ENCODE results near the gene MYH4.

MYH4 gene

DNA sequence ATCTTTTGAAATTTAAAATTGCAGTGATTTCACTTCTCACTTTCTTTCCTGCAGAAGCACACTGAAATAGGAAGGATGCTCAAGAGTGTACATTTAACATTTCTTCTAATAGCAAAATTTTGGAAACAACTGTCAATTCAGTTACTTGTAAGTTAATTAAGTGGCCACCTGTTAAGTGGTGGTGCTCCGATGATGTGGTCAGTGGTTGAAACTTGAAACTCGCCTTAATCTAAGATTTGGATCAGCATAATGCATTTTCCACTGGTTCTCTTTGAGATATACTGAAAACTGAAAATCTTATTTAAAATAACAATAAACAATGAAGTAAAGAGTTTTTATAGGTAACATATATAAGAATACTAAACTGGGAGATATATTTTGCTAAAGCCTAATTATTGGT is 40.6 kb downstream of the MYH4 start:
- Histone ChIP-seq H3K27ac (ENCODE audit: extremely low read depth, low read depth, low read length) (no peak overlapping the region), H3K36me3 (ENCODE audit: control insufficient read depth in 2 of 2, insufficient read depth in 1 of 2, low read length in 2 of 2) (no peaks in the 10 kb centered on the region), H3K4me3 (ENCODE audit: low read depth, low read length) (no peak overlapping the region), H3K9me3 (ENCODE audit: control insufficient read depth, insufficient read depth, low read depth, low read length) (no peaks in the 10 kb centered on the region), H3K4me1 (ENCODE audit: control insufficient read depth, insufficient read depth, low read length) (no peaks in the 10 kb centered on the region)
- ChIA-PET CTCF (interaction anchor here (1.0 kb wide), 1 partner anchor 500 kb away, joined by 4 read pairs; no protein-coding TSS in a partner anchor), POLR2A (no interaction called here)
- TF ChIP-seq ZNF701 (tag by site-specific recombination; IDR thresholded peaks at IDR 0.05) = no peak
- no peak for TF ChIP-seq IKZF3 (tag by site-specific recombination; IDR thresholded peaks at IDR 0.05)
- TF ChIP-seq, protein P1, sequence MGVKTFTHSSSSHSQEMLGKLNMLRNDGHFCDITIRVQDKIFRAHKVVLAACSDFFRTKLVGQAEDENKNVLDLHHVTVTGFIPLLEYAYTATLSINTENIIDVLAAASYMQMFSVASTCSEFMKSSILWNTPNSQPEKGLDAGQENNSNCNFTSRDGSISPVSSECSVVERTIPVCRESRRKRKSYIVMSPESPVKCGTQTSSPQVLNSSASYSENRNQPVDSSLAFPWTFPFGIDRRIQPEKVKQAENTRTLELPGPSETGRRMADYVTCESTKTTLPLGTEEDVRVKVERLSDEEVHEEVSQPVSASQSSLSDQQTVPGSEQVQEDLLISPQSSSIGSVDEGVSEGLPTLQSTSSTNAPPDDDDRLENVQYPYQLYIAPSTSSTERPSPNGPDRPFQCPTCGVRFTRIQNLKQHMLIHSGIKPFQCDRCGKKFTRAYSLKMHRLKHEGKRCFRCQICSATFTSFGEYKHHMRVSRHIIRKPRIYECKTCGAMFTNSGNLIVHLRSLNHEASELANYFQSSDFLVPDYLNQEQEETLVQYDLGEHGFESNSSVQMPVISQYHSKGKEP (tag by site-specific recombination; IDR thresholded peaks at IDR 0.05) = no peak

DNA sequence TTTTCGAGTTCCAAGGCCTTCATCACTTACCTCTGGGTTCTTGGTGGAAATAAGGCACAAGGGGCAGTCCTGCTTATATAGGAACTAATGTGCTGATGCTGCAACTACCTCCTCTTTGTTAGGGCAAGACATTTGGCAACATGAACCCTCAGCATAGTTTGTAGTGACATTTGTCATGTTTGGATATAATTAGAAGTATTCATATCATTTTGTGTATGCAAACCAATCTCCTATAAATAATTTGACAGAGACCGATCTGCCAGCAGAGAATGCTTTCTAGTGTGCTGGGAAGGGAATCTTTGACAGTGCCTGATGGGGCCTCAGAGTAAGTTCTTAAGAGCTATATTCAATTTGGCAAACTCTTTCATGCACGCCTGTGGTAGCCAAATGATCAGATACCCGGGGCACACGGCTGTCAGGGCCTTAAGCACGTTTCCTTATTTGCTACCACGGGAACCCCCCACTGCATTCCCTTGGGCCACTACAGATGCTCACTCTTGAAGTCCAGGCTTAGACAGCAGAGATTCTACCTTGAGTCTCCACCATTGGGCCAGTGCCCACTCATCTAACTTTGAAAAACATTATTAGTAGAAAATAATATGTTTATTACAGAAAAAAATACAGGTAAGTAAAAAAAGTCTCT is 47.3 kb downstream of the MYH4 start, which contains the start of gene MYH8:
Gene MYH8, minus strand, starts transcription at position 51 of the 643 bp plus-strand sequence. CDS start 1,723 bp downstream, outside the sequence.
- POLR2A ChIA-PET = no interaction called here
- CTCF ChIA-PET = interaction anchor here (0.7 to 1.7 kb wide), 3 partner anchors 8 to 195 kb away, joined by 3 to 4 read pairs (median 3); no protein-coding TSS in a partner anchor
- Histone ChIP-seq H3K4me3 (ENCODE audit: low read depth, low read length) (no peak within 1 kb of the TSS), H3K4me1 (ENCODE audit: control insufficient read depth, insufficient read depth, low read length) (no peaks in the 10 kb centered on the region), H3K27ac (ENCODE audit: extremely low read depth, low read depth, low read length) (no peak within 1 kb of the TSS), H3K36me3 (ENCODE audit: control insufficient read depth in 2 of 2, insufficient read depth in 1 of 2, low read length in 2 of 2) (no peaks in the 10 kb centered on the region), H3K9me3 (ENCODE audit: control insufficient read depth, insufficient read depth, low read depth, low read length) (no peaks in the 10 kb centered on the region)
- TF ChIP-seq, protein P2, sequence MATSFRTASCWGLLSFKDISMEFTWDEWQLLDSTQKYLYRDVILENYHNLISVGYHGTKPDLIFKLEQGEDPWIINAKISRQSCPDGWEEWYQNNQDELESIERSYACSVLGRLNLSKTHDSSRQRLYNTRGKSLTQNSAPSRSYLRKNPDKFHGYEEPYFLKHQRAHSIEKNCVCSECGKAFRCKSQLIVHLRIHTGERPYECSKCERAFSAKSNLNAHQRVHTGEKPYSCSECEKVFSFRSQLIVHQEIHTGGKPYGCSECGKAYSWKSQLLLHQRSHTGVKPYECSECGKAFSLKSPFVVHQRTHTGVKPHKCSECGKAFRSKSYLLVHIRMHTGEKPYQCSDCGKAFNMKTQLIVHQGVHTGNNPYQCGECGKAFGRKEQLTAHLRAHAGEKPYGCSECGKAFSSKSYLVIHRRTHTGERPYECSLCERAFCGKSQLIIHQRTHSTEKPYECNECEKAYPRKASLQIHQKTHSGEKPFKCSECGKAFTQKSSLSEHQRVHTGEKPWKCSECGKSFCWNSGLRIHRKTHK (tag by site-specific recombination; IDR thresholded peaks at IDR 0.05) = no peak
- TF ChIP-seq KLF7 (tag by site-specific recombination; IDR thresholded peaks at IDR 0.05; ENCODE audit: borderline replicate concordance) (no peak), ZNF747 (tag by site-specific recombination; IDR thresholded peaks at IDR 0.05) (no peak), ZNF354C (tag by site-specific recombination; IDR thresholded peaks at IDR 0.05; ENCODE audit: borderline replicate concordance, low read depth) (no peak), ZNF311 (tag by site-specific recombination; IDR thresholded peaks at IDR 0.05; ENCODE audit: borderline replicate concordance) (no peak)
- TF ChIP-seq, protein P3, sequence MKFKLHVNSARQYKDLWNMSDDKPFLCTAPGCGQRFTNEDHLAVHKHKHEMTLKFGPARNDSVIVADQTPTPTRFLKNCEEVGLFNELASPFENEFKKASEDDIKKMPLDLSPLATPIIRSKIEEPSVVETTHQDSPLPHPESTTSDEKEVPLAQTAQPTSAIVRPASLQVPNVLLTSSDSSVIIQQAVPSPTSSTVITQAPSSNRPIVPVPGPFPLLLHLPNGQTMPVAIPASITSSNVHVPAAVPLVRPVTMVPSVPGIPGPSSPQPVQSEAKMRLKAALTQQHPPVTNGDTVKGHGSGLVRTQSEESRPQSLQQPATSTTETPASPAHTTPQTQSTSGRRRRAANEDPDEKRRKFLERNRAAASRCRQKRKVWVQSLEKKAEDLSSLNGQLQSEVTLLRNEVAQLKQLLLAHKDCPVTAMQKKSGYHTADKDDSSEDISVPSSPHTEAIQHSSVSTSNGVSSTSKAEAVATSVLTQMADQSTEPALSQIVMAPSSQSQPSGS (tag by site-specific recombination; IDR thresholded peaks at IDR 0.05; ENCODE audit: low read depth) = no peak

DNA sequence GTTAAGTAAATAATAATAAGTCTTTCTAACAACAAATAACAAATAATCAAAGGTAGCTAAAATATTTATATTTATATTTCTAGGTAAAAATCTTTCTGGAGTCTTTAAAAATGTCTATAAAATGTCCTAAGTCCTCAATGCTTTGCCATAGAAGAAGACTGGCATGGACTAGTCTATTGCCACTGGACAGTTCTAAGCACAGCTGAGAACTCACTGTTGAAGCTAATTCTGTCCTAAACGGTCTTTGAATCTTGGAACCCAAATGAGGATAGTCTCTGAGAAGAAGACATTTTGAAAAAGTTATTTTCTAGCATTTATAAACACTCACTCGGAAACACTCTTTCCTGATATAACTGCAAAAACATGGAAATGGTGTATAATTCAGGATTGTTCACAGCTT is 48.1 kb downstream of the MYH4 start:
- no peaks in the 10 kb centered on the region for H3K4me1 ChIP-seq (ENCODE audit: control insufficient read depth, insufficient read depth, low read length)
- H3K4me3 ChIP-seq (ENCODE audit: low read depth, low read length) = no peak overlapping the region
- TF ChIP-seq ZNF555 (tag by site-specific recombination; conservative IDR thresholded peaks at IDR 0.05) = no peak
- ChIA-PET POLR2A (no interaction called here), CTCF (interaction anchor here (0.6 to 1.7 kb wide), 3 partner anchors 9 to 151 kb away, joined by 3 to 5 read pairs (median 4); no protein-coding TSS in a partner anchor)
- no peak overlapping the region for H3K27ac ChIP-seq (ENCODE audit: extremely low read depth, low read depth, low read length)
- no peaks in the 10 kb centered on the region for H3K36me3 ChIP-seq (ENCODE audit: control insufficient read depth in 2 of 2, insufficient read depth in 1 of 2, low read length in 2 of 2)
- H3K9me3 ChIP-seq (ENCODE audit: control insufficient read depth, insufficient read depth, low read depth, low read length) = no peaks in the 10 kb centered on the region

DNA sequence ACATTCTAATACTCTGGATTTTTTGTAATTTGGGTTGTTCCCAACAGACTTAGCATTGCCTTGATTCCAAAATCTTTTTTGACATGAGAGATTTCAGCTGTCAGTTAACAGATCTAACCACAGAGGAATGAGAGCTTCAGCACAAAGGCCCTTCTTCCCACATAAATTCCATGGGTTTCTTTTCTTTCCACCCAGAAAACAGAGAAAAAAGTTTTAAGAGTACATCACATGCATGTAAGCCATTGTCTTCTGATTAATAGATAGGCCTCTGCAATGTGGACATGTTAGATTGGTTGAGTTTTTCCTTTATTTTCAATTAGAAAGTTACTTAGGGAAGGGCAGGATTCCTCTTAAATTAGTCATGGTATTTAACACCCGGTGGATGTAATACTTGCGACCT is 48.5 kb downstream of the MYH4 start:
- Histone ChIP-seq H3K4me1 (ENCODE audit: control insufficient read depth, insufficient read depth, low read length) (no peaks in the 10 kb centered on the region), H3K36me3 (ENCODE audit: control insufficient read depth in 2 of 2, insufficient read depth in 1 of 2, low read length in 2 of 2) (no peaks in the 10 kb centered on the region), H3K9me3 (ENCODE audit: control insufficient read depth, insufficient read depth, low read depth, low read length) (no peaks in the 10 kb centered on the region), H3K27ac (ENCODE audit: extremely low read depth, low read depth, low read length) (no peak overlapping the region), H3K4me3 (ENCODE audit: low read depth, low read length) (no peak overlapping the region)
- ChIA-PET CTCF (interaction anchor here (0.6 to 1.7 kb wide), 4 partner anchors 9 to 151 kb away, joined by 3 to 5 read pairs (median 4); no protein-coding TSS in a partner anchor), POLR2A (no interaction called here)
- TF ChIP-seq OVOL3 (tag by site-specific recombination; IDR thresholded peaks at IDR 0.05) (no peak), ZNF24 (tag by site-specific recombination; IDR thresholded peaks at IDR 0.05) (no peak), ZNF555 (tag by site-specific recombination; conservative IDR thresholded peaks at IDR 0.05) (no peak), ZBTB8A (tag by site-specific recombination; IDR thresholded peaks at IDR 0.05) (no peak), GLIS2 (tag by site-specific recombination; IDR thresholded peaks at IDR 0.05) (no peak)
- TF ChIP-seq, protein P4, sequence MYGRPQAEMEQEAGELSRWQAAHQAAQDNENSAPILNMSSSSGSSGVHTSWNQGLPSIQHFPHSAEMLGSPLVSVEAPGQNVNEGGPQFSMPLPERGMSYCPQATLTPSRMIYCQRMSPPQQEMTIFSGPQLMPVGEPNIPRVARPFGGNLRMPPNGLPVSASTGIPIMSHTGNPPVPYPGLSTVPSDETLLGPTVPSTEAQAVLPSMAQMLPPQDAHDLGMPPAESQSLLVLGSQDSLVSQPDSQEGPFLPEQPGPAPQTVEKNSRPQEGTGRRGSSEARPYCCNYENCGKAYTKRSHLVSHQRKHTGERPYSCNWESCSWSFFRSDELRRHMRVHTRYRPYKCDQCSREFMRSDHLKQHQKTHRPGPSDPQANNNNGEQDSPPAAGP (tag by site-specific recombination; IDR thresholded peaks at IDR 0.05) = no peak
- TF ChIP-seq, protein P5, sequence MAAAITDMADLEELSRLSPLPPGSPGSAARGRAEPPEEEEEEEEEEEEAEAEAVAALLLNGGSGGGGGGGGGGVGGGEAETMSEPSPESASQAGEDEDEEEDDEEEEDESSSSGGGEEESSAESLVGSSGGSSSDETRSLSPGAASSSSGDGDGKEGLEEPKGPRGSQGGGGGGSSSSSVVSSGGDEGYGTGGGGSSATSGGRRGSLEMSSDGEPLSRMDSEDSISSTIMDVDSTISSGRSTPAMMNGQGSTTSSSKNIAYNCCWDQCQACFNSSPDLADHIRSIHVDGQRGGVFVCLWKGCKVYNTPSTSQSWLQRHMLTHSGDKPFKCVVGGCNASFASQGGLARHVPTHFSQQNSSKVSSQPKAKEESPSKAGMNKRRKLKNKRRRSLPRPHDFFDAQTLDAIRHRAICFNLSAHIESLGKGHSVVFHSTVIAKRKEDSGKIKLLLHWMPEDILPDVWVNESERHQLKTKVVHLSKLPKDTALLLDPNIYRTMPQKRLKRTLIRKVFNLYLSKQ (tag by site-specific recombination; IDR thresholded peaks at IDR 0.05; ENCODE audit: borderline replicate concordance) = no peak
